Lung (tissue), 13 donors: ENCODE measurements around the gene CYP21A2. TPM values are rescaled to one million over a fixed set of nuclear protein-coding genes. Genes with fewer than 3 reads are reported as not detected.

Experiments used
- ATAC-seq: fragments of 200-7000 bp; cut with Tn5 transposase; one replicate; pipeline ENCODE4 v1.9.1; 2020; ENCODE audit warnings: moderate number of reproducible peaks; ENCODE audit not compliant: insufficient read depth, low FRiP score
- DNase-seq, 3 donors: peaks; one replicate each; pipeline ENCODE4 v3.0.0-alpha.2; 2013 to 2017
- H3K27ac ChIP-seq, 2 donors: one replicate each; pipeline ENCODE4 v1.5.1; 2013; ENCODE audit warnings: mild to moderate bottlenecking in 2 of 2, moderate library complexity in 2 of 2, control low read depth in 1 of 2, inconsistent platforms in 1 of 2, low read depth in 1 of 2, low read length in 1 of 2
- H3K27me3 ChIP-seq, 3 donors: one replicate each; pipeline ENCODE4 v1.5.1; 2013; ENCODE audit warnings: low read length in 2 of 3; ENCODE audit not compliant: control insufficient read depth in 3 of 3, insufficient read depth in 3 of 3
- H3K36me3 ChIP-seq, 4 donors: one replicate each; pipeline ENCODE4 v1.5.1; 2013; ENCODE audit warnings: low read length in 4 of 4, mild to moderate bottlenecking in 1 of 4, moderate library complexity in 1 of 4; ENCODE audit not compliant: control insufficient read depth in 4 of 4, insufficient read depth in 4 of 4
- H3K4me1 ChIP-seq, 5 donors: one replicate each; pipeline ENCODE4 v1.5.1; 2013; ENCODE audit warnings: low read length in 5 of 5, mild to moderate bottlenecking in 2 of 5, moderate library complexity in 1 of 5; ENCODE audit not compliant: control insufficient read depth in 5 of 5, insufficient read depth in 5 of 5
- H3K4me3 ChIP-seq: one replicate; pipeline ENCODE4 v1.5.1; 2013; ENCODE audit warnings: mild to moderate bottlenecking, control low read depth, moderate library complexity
- H3K9ac ChIP-seq, 2 donors: one replicate each; pipeline ENCODE4 v1.5.1; 2013; ENCODE audit warnings: low read length in 2 of 2, control low read depth in 1 of 2; ENCODE audit not compliant: insufficient read depth in 1 of 2
- H3K9me3 ChIP-seq, 4 donors: one replicate each; pipeline ENCODE4 v1.5.1; 2013; ENCODE audit warnings: low read length in 3 of 4, mild to moderate bottlenecking in 1 of 4, moderate library complexity in 1 of 4; ENCODE audit not compliant: control insufficient read depth in 4 of 4, insufficient read depth in 3 of 4
- WGBS, 2 donors: extraction: QIAGEN DNeasy Blood & Tissue Kit; methylation state at CpG; one replicate each; pipeline ENCODE4 v1.1.7; 2013; 5-methylcytosine and 5-hydroxymethylcytosine counted together
- polyA plus RNA-seq, 2 donors: library from polyadenylated mRNA; stranded (reverse); fragments of 200-250 nt; gene quantifications; one replicate each; pipeline ENCODE4 v1.2.1, GENCODE V29; 2013
- small RNA-seq: library from RNA; depleted of rRNA; stranded (forward); fragments of <200 nt; gene quantifications from one replicate; pipeline ENCODE3, GENCODE V24; 2014; ENCODE audit warnings: low replicate concordance
- total RNA-seq, 2 donors: library from RNA; depleted of rRNA in 1 of 2; stranded (reverse); fragments of >200 nt in 1 of 2; gene quantifications; one replicate each; pipeline ENCODE4 v1.2.1, GENCODE V29; 2014 to 2021
- TF ChIP-seq, protein P1 (sequence below): IDR thresholded peaks from 2 replicates; pipeline ENCODE4 v1.5.1; 2012; ENCODE audit warnings: mild to moderate bottlenecking; ENCODE audit errors: control extremely low read depth, extremely low read depth
- donor health status: control.
- donor health status: control.
- donor health status: Bipolar disorder and iron deficiency.
- donor health status: healthy.
- donor health status: DM: yes; HTN: yes; CAD: no.

CYP21A2 gene
- total and polyA plus RNA-seq, 4 donors: 0.43 to 1.9 (median 0.98) TPM

DNA sequence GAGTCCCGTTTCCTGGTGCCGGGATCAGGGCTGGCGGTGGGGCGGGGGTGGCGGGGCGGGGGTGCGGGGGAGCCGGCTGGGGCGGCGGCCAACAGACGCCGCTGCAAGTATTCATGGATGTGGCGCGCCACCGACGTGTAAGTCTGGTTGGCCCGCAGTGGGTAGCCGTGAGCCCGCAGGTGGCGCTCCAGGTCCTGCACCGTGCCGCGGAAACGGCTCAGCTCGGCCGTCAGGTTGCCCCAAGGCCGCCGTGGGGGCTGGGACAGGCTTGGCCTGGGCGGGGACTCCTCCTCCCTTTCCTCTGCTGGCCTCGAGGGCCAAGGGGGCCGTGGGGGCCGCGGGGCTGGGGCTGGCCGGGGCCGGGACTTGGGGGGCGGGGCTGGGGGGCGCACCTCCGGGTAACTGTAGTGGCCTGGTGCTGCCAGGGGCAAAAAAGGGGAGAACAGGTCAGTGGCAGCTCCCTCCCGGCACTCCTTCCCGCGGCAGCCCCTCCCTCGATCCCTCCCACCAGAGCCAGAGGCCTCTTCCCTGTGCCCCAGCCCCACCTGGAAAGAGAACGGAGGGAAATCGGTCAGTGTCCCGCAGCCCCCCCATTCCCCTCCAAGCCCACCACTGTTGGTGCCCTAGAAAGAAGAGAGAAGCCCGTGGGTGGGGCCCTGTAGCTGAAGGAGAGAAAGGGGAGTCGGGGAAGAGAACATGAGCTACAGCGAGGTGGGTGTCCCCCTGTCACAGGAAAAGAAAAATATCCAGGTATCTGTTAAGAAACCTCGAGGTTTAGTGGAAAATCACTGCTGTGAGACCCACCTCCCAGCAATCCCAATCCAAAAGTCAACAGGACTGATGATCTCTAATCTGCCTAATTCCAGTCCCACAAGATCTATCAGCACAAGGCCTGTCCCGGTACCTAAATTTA, 49.6 kb downstream of the CYP21A2 start:
- peak overlapping the region in 1 of 2 donors; percentile 79 for H3K27ac ChIP-seq
- peak; percentile 62 for ATAC-seq
- DNase-seq: peak; percentile 82 to 90 (median 89)
- H3K9me3 ChIP-seq: no peaks in the 10 kb centered on the region
- peaks cover 0 to 18% (median 10%) of the 10 kb centered on the region in 5 donors for H3K4me1 ChIP-seq
- peaks cover 0 to 30% (median 3%) of the 10 kb centered on the region in 3 donors for H3K27me3 ChIP-seq
- WGBS, 2 donors: 13 to 21% methylated on average over 35 to 50 of the region's 50 CpGs
- no peak overlapping the region for H3K4me3 ChIP-seq
- H3K36me3 ChIP-seq: peaks cover 0 to 2% (median 1%) of the 10 kb centered on the region in 4 donors
- TF ChIP-seq, protein P1, sequence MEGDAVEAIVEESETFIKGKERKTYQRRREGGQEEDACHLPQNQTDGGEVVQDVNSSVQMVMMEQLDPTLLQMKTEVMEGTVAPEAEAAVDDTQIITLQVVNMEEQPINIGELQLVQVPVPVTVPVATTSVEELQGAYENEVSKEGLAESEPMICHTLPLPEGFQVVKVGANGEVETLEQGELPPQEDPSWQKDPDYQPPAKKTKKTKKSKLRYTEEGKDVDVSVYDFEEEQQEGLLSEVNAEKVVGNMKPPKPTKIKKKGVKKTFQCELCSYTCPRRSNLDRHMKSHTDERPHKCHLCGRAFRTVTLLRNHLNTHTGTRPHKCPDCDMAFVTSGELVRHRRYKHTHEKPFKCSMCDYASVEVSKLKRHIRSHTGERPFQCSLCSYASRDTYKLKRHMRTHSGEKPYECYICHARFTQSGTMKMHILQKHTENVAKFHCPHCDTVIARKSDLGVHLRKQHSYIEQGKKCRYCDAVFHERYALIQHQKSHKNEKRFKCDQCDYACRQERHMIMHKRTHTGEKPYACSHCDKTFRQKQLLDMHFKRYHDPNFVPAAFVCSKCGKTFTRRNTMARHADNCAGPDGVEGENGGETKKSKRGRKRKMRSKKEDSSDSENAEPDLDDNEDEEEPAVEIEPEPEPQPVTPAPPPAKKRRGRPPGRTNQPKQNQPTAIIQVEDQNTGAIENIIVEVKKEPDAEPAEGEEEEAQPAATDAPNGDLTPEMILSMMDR: peak; percentile 69
- no peak overlapping the region for H3K9ac ChIP-seq

DNA sequence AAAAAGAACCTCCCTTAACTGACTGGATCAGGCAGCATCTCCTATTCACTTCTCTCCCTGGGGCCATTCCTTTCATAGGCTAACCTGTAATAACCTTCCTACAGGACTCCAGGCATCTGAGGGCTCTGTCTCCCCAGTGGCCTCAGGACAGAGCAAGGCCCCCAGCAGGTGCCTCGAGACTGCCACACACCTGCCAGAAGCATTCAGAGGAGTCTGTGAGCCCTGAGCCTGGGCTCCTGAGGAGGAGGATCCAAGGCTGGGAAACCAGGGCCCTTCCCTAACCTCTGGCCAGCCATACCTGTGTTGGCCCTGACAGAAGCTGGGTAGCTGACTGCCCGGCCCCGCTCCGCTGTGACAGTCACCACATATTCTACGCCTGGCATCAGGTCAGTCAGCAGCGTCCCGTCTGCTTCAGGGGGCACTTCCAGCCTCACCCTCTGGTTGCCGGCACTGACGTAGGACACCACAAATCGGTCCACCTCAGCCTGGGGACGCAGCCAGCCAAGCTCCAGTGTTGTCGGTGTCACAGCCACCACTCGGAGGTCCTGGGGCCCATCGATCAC, 50.4 kb downstream of the CYP21A2 start:
- Histone ChIP-seq H3K4me3 (no peak overlapping the region), H3K4me1 (peaks cover 0 to 24% (median 12%) of the 10 kb centered on the region in 5 donors), H3K9me3 (no peaks in the 10 kb centered on the region), H3K36me3 (peaks cover 0 to 2% (median 1%) of the 10 kb centered on the region in 4 donors), H3K9ac (no peak overlapping the region), H3K27me3 (peaks cover 0 to 26% (median 3%) of the 10 kb centered on the region in 3 donors), H3K27ac (peak overlapping the region in 1 of 2 donors; percentile 7)
- ATAC-seq (no peak), DNase-seq (no peak)
- TF ChIP-seq, protein P1: no peak
- WGBS, 2 donors: 95 to 96% methylated on average over 14 of the region's 14 CpGs

DNA sequence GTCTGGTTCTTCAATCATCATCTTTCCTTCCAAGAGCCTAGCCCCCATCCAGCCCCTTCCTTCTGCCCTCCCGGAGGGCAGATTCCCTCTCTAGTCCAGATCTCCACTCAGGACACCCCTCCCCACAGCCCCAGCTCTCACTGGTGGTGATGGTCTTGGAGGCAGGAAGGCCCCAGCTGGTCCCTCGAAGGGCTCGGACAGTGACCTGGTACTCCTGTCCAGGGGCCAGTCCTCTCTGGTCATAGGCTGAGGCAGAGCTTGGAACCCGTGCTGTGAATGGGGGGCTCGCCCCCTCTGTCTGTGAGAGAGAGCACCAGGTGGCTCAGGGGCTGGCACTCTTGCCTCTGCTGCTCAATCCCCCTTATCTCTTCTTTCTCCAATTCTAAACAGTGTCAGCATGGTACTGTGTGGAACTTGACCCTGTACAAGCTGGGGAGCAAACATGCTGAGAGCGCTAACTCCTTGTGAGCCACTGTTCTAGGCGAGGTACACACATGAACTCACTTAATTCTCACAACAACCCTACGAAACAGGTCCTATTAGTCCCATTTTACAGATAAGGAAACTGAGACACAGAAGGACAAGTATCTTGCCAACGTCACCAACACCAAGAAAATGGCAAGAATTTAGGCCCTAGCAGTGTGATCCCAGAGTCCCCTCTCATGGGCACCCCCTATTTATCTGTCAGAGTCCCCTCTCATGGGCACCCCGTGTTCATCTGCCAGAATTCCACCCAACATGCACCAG, 51.0 kb downstream of the CYP21A2 start:
- H3K36me3 ChIP-seq: peaks cover 0 to 2% (median under 1%) of the 10 kb centered on the region in 4 donors
- H3K9me3 ChIP-seq: no peaks in the 10 kb centered on the region
- peak overlapping the region in 1 of 2 donors; percentile 13 for H3K27ac ChIP-seq
- H3K27me3 ChIP-seq: peaks cover 0 to 25% (median 3%) of the 10 kb centered on the region in 3 donors
- 88 to 92% methylated on average over 10 of the region's 10 CpGs for WGBS, 2 donors
- ATAC-seq (no peak), DNase-seq (no peak)
- no peak overlapping the region for H3K9ac ChIP-seq
- H3K4me1 ChIP-seq: peaks cover 0 to 31% (median 12%) of the 10 kb centered on the region in 5 donors
- TF ChIP-seq, protein P1: no peak
- H3K4me3 ChIP-seq: no peak overlapping the region

Small RNA genes lying within 50 kb of the gene (small RNA-seq; reads per million reads assigned to genes)
- gene RNA5SP206: not detected

Other genes starting within 250 kb of the CYP21A2 start
- 10 to 100 TPM; 32.2 to 95.4 TPM for gene VARS1, start 242.7 kb upstream of the CYP21A2 start, total RNA-seq
- 10 to 100 TPM; 36.3 to 45.8 TPM for gene VARS1, start 242.7 kb upstream of the CYP21A2 start, polyA plus RNA-seq
- gene LSM2, start 231.4 kb upstream of the CYP21A2 start, total RNA-seq: 10 to 100 TPM; 22.0 to 39.4 TPM
- 10 to 100 TPM; 52.0 to 66.7 TPM for gene LSM2, start 231.4 kb upstream of the CYP21A2 start, polyA plus RNA-seq
- gene HSPA1L, start 223.1 kb upstream of the CYP21A2 start, total RNA-seq: 1 to 10 TPM; 1.9 to 2.3 TPM
- 1 to 10 TPM; 1.0 to 1.2 TPM for gene HSPA1L, start 223.1 kb upstream of the CYP21A2 start, polyA plus RNA-seq
- gene HSPA1A, start 222.9 kb upstream of the CYP21A2 start, total RNA-seq: 1,000 to 10,000 TPM in 1 of 2 donors, 100 to 1,000 TPM in 1; 118 to 1,149 TPM
- 100 to 1,000 TPM in 1 of 2 donors, 10 to 100 TPM in 1; 90.6 to 161 TPM for gene HSPA1A, start 222.9 kb upstream of the CYP21A2 start, polyA plus RNA-seq
- gene HSPA1B, start 210.7 kb upstream of the CYP21A2 start, total RNA-seq: 1,000 to 10,000 TPM in 1 of 2 donors, 10 to 100 TPM in 1; 99.7 to 1,377 TPM
- gene HSPA1B, start 210.7 kb upstream of the CYP21A2 start, polyA plus RNA-seq: 10 to 100 TPM; 33.2 to 99.0 TPM
- gene NEU1, start 175.6 kb upstream of the CYP21A2 start, total RNA-seq: 10 to 100 TPM; 53.2 to 71.3 TPM
- 10 to 100 TPM; 69.6 to 82.5 TPM for gene NEU1, start 175.6 kb upstream of the CYP21A2 start, polyA plus RNA-seq
- 100 to 1,000 TPM in 1 of 2 donors, 10 to 100 TPM in 1; 66.4 to 121 TPM for gene SLC44A4, start 159.4 kb upstream of the CYP21A2 start, total RNA-seq
- 10 to 100 TPM; 22.2 to 33.0 TPM for gene SLC44A4, start 159.4 kb upstream of the CYP21A2 start, polyA plus RNA-seq
- 10 to 100 TPM; 37.6 to 43.4 TPM for gene EHMT2, start 140.7 kb upstream of the CYP21A2 start, total RNA-seq
- 10 to 100 TPM; 21.2 to 31.9 TPM for gene EHMT2, start 140.7 kb upstream of the CYP21A2 start, polyA plus RNA-seq
- 1 to 10 TPM; 6.4 to 7.3 TPM for gene ZBTB12, start 136.3 kb upstream of the CYP21A2 start, total RNA-seq
- 1 to 10 TPM; 2.8 to 3.9 TPM for gene ZBTB12, start 136.3 kb upstream of the CYP21A2 start, polyA plus RNA-seq
- 100 to 1,000 TPM in 1 of 2 donors, 10 to 100 TPM in 1; 28.6 to 194 TPM for gene C2, start 110.7 kb upstream of the CYP21A2 start, total RNA-seq
- 100 to 1,000 TPM in 1 of 2 donors, 10 to 100 TPM in 1; 69.1 to 230 TPM for gene C2, start 110.7 kb upstream of the CYP21A2 start, polyA plus RNA-seq
- 100 to 1,000 TPM; 212 to 255 TPM for gene CFB, start 92.3 kb upstream of the CYP21A2 start, total RNA-seq
- gene CFB, start 92.3 kb upstream of the CYP21A2 start, polyA plus RNA-seq: 100 to 1,000 TPM; 173 to 297 TPM
- gene NELFE, start 79.4 kb upstream of the CYP21A2 start, total RNA-seq: 10 to 100 TPM; 57.5 to 69.0 TPM
- 10 to 100 TPM; 53.1 to 59.9 TPM for gene NELFE, start 79.4 kb upstream of the CYP21A2 start, polyA plus RNA-seq
- gene SKIC2, start 79.2 kb upstream of the CYP21A2 start, total RNA-seq: 10 to 100 TPM; 28.1 to 70.6 TPM
- gene SKIC2, start 79.2 kb upstream of the CYP21A2 start, polyA plus RNA-seq: 10 to 100 TPM; 52.7 to 78.0 TPM
- gene DXO, start 66.3 kb upstream of the CYP21A2 start, total RNA-seq: 10 to 100 TPM; 11.9 to 18.7 TPM
- gene DXO, start 66.3 kb upstream of the CYP21A2 start, polyA plus RNA-seq: 10 to 100 TPM; 15.1 to 23.9 TPM
- 100 to 1,000 TPM in 1 of 2 donors, 10 to 100 TPM in 1; 82.6 to 183 TPM for gene C4A, start 56.4 kb upstream of the CYP21A2 start, total RNA-seq
- 100 to 1,000 TPM in 1 of 2 donors, 10 to 100 TPM in 1; 48.3 to 284 TPM for gene C4A, start 56.4 kb upstream of the CYP21A2 start, polyA plus RNA-seq
- 100 to 1,000 TPM; 168 to 170 TPM for gene C4B, start 23.6 kb upstream of the CYP21A2 start, total RNA-seq
- 100 to 1,000 TPM in 1 of 2 donors, 10 to 100 TPM in 1; 58.2 to 296 TPM for gene C4B, start 23.6 kb upstream of the CYP21A2 start, polyA plus RNA-seq
- gene TNXB, start 70.9 kb downstream of the CYP21A2 start, total RNA-seq: 100 to 1,000 TPM in 1 of 2 donors, 10 to 100 TPM in 1; 56.9 to 117 TPM
- gene TNXB, start 70.9 kb downstream of the CYP21A2 start, polyA plus RNA-seq: 10 to 100 TPM; 21.3 to 99.8 TPM
- gene ATF6B, start 89.8 kb downstream of the CYP21A2 start, total RNA-seq: 100 to 1,000 TPM in 1 of 2 donors, 10 to 100 TPM in 1; 50.3 to 101 TPM
- 10 to 100 TPM; 50.1 to 74.5 TPM for gene ATF6B, start 89.8 kb downstream of the CYP21A2 start, polyA plus RNA-seq
- gene FKBPL, start 91.9 kb downstream of the CYP21A2 start, total RNA-seq: 1 to 10 TPM; 2.5 to 4.2 TPM
- gene FKBPL, start 91.9 kb downstream of the CYP21A2 start, polyA plus RNA-seq: 1 to 10 TPM; 5.1 to 7.3 TPM
- 1 to 10 TPM in 1 of 2 donors, under 1 TPM in 1; 0.57 to 2.0 TPM for gene PRRT1, start 113.5 kb downstream of the CYP21A2 start, total RNA-seq
- 1 to 10 TPM in 1 of 2 donors, under 1 TPM in 1; 0.53 to 1.4 TPM for gene PRRT1, start 113.5 kb downstream of the CYP21A2 start, polyA plus RNA-seq
- gene PPT2, start 115.7 kb downstream of the CYP21A2 start, total RNA-seq: 100 to 1,000 TPM in 1 of 2 donors, 10 to 100 TPM in 1; 14.9 to 212 TPM
- 1 to 10 TPM; 5.7 to 7.3 TPM for gene PPT2, start 115.7 kb downstream of the CYP21A2 start, polyA plus RNA-seq
- gene EGFL8, start 126.2 kb downstream of the CYP21A2 start, total RNA-seq: 10 to 100 TPM in 1 of 2 donors, 1 to 10 TPM in 1; 9.6 to 10.5 TPM
- gene EGFL8, start 126.2 kb downstream of the CYP21A2 start, polyA plus RNA-seq: 10 to 100 TPM in 1 of 2 donors, 1 to 10 TPM in 1; 3.8 to 10.9 TPM
- 10 to 100 TPM; 24.7 to 52.6 TPM for gene AGPAT1, start 137.7 kb downstream of the CYP21A2 start, total RNA-seq
- 10 to 100 TPM; 32.1 to 48.9 TPM for gene AGPAT1, start 137.7 kb downstream of the CYP21A2 start, polyA plus RNA-seq
- gene RNF5, start 140.0 kb downstream of the CYP21A2 start, total RNA-seq: 10 to 100 TPM; 45.2 to 66.7 TPM
- 10 to 100 TPM; 56.3 to 94.4 TPM for gene RNF5, start 140.0 kb downstream of the CYP21A2 start, polyA plus RNA-seq
- gene AGER, start 145.8 kb downstream of the CYP21A2 start, total RNA-seq: 100 to 1,000 TPM; 178 to 342 TPM
- 1,000 to 10,000 TPM in 1 of 2 donors, 100 to 1,000 TPM in 1; 352 to 1,487 TPM for gene AGER, start 145.8 kb downstream of the CYP21A2 start, polyA plus RNA-seq
- gene PBX2, start 151.8 kb downstream of the CYP21A2 start, total RNA-seq: 100 to 1,000 TPM in 1 of 2 donors, 10 to 100 TPM in 1; 86.7 to 128 TPM
- 10 to 100 TPM; 56.0 to 85.2 TPM for gene PBX2, start 151.8 kb downstream of the CYP21A2 start, polyA plus RNA-seq
- gene GPSM3, start 154.2 kb downstream of the CYP21A2 start, total RNA-seq: 10 to 100 TPM in 1 of 2 donors, 1 to 10 TPM in 1; 8.1 to 54.0 TPM
- gene GPSM3, start 154.2 kb downstream of the CYP21A2 start, polyA plus RNA-seq: 100 to 1,000 TPM in 1 of 2 donors, 10 to 100 TPM in 1; 40.7 to 145 TPM
- 10 to 100 TPM; 43.0 to 43.3 TPM for gene NOTCH4, start 185.7 kb downstream of the CYP21A2 start, total RNA-seq
- 10 to 100 TPM; 38.8 to 54.6 TPM for gene NOTCH4, start 185.7 kb downstream of the CYP21A2 start, polyA plus RNA-seq